Astrocyte of the spinal cord (primary cell): ENCODE results near the gene NPSR1.
"Not testable (repeated sequence)": the region's sequence is repeated elsewhere in the genome, so short reads cannot be mapped to it uniquely, and the experiment has no call there.

Experiments used
- DNase-seq: peaks from one replicate; pipeline ENCODE4 v3.0.0; 2011; ENCODE audit warnings: low read depth, low spot score
- H3K4me3 ChIP-seq: 2 replicates; pipeline ENCODE4 v1.5.1; 2011; ENCODE audit warnings: low read depth, mild to moderate bottlenecking, low read length, moderate library complexity
- CTCF ChIP-seq: IDR thresholded peaks from 2 replicates; pipeline ENCODE4 v1.5.1; 2012; ENCODE audit warnings: low read depth, mild to moderate bottlenecking, low read length, inconsistent platforms
- in situ Hi-C: cut with HindIII; loops from 2 replicates; pipeline ENCODE4 v1.10.0; 2017; ENCODE audit warnings: low sequenced_read_pairs

Gene NPSR1

DNA sequence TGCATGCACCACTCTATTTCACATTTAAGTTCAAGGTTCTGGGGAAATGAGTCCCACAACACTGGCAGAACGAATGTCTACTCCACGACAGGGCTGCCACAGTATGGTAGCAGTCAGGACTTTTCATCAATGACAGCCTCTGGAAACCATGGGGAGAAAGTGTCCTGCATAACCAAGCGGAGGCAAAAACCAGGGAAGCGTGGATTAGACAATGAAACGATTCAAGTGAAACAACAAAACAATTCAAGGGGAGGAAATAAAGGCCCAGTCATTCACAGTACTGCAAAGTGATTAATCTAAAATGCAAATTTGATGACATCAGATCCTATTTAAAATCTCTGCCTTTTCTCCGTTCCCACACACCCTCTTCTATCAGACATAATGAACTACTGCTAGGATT, 211.0 kb downstream of the NPSR1 start:
- no peak overlapping the region for H3K4me3 ChIP-seq
- no peak for DNase-seq
- in situ Hi-C loops = no loop called here
- no peak for TF ChIP-seq CTCF

GRCh38 chr7:34870041-34870440, 212.0 kb downstream of the NPSR1 start:
- in situ Hi-C loops, DNase-seq: not testable (repeated sequence)

GRCh38 chr7:34874329-34874728, 216.3 kb downstream of the NPSR1 start:
- DNase-seq, in situ Hi-C loops: not testable (repeated sequence)

More at GRCh38 chr7:34870041-34870440, 212.0 kb downstream of the NPSR1 start:
- H3K4me3 ChIP-seq = not testable (repeated sequence)

GRCh38 chr7:34875481-34875880, 217.5 kb downstream of the NPSR1 start:
- in situ Hi-C loops = no loop called here
- no peak for DNase-seq
- TF ChIP-seq CTCF = no peak
- H3K4me3 ChIP-seq = no peak overlapping the region

More at GRCh38 chr7:34874329-34874728, 216.3 kb downstream of the NPSR1 start:
- not testable (repeated sequence) for H3K4me3 ChIP-seq

DNA sequence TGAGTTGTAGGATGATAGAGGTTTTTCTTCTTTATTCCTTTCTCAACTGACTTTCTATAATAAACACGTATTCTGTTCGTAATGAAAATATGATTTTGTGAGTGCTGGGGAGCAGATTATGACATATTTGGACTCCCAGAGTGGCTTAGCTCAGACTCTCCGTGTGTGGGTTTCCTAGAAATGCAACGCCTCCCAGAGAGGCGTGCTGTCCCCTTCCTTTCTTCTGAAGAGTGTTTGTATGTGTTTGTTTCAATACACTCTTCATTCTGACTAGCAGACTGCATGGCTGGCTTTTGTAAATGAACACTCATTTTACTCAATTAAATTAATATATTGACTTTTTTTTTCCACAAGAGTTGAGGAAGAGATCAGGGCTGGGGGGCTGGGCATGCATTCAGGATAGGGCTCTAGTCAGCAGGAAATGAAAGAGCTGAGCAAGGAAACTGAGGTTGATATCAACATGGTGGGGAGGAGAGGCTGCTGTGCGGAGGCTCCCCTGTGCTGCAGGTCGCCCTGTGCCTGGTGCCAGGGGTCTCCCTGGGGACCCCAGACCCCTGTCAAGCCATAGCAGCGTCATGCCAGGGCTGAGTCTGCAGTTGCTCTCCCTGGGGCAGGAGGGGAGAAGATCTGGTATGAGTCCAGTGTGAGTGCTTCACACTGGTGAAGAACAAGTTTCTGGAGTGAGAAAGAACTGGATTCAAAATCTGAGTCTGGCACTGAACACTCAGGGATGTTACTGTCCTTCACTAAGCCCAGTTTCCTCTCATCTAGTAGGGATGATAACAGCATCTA, 221.1 kb downstream of the NPSR1 start:
- not testable (repeated sequence) for H3K4me3 ChIP-seq, DNase-seq

GRCh38 chr7:34879871-34880270, 221.9 kb downstream of the NPSR1 start:
- no peak for DNase-seq
- in situ Hi-C loops = no loop called here
- no peak for TF ChIP-seq CTCF
- no peak overlapping the region for H3K4me3 ChIP-seq

More for the DNA sequence above, 221.1 kb downstream of the NPSR1 start:
- in situ Hi-C loops = not testable (repeated sequence)

- DNase-seq, H3K4me3 ChIP-seq, in situ Hi-C loops: not testable (repeated sequence)
Measured at GRCh38 chr7:34883855-34884254, 225.8 kb downstream of the NPSR1 start.

- in situ Hi-C loops = no loop called here
Measured at GRCh38 chr7:34886856-34887255, 228.8 kb downstream of the NPSR1 start.

More at GRCh38 chr7:34886856-34887255, 228.8 kb downstream of the NPSR1 start:
- TF ChIP-seq CTCF = no peak
- DNase-seq = no peak
- H3K4me3 ChIP-seq = no peak overlapping the region
